Adrenal gland (tissue), 5 donors: ENCODE data around the gene COX4I1.

Experiments used
- CTCF ChIP-seq, 6 experiments: fragments of 450-650 bp in 4 of 6; fragments of 200-600 bp in 2 of 6; sonication (generic) in 1 of 6; IDR thresholded peaks; 1 replicate in 5 of 6; 2 replicates in 1 of 6; pipeline versions ENCODE4 v1.5.1 to v1.8.0; 2016 to 2021; ENCODE audit warnings: antibody characterized with exemption in 6 of 6, mild to moderate bottlenecking in 2 of 6, moderate library complexity in 1 of 6
- POLR2A ChIP-seq, 2 donors: fragments of 450-650 bp; IDR thresholded peaks; one replicate each; pipeline ENCODE4 v1.6.1; 2017; ENCODE audit warnings: antibody characterized with exemption in 2 of 2, mild to moderate bottlenecking in 2 of 2, moderate library complexity in 1 of 2
- donor health status: DM: no; HTN: no; CAD: no.

GRCh38 chr16:85847681-85848601 lies 48.4 kb downstream of the COX4I1 start:
- no peak for TF ChIP-seq CTCF (IDR thresholded peaks at IDR 0.05)
- TF ChIP-seq POLR2A (IDR thresholded peaks at IDR 0.05): no peak
